Upper lobe of left lung (tissue), 4 donors: Measurements from ENCODE around the gene MTM1.

Experiments
- POLR2A ChIP-seq, 4 donors: fragments of 450-650 bp; IDR thresholded peaks; one replicate each; pipeline ENCODE4 v1.5.1; 2016 to 2017; ENCODE audit warnings: antibody characterized with exemption in 4 of 4, mild to moderate bottlenecking in 2 of 4
- POLR2AphosphoS5 ChIP-seq, 2 donors: sonication (generic); formaldehyde crosslinking; IDR thresholded peaks; one replicate each; pipeline ENCODE4 v1.5.1; 2017; ENCODE audit warnings: antibody characterized with exemption in 2 of 2
- TF ChIP-seq, protein P1 (sequence below), 6 experiments: fragments of 450-650 bp in 4 of 6; fragments of 200-600 bp in 2 of 6; sonication (generic) in 2 of 6; IDR thresholded peaks; one replicate each; pipeline ENCODE4 v1.5.1; 2016 to 2019; ENCODE audit warnings: antibody characterized with exemption in 6 of 6

DNA sequence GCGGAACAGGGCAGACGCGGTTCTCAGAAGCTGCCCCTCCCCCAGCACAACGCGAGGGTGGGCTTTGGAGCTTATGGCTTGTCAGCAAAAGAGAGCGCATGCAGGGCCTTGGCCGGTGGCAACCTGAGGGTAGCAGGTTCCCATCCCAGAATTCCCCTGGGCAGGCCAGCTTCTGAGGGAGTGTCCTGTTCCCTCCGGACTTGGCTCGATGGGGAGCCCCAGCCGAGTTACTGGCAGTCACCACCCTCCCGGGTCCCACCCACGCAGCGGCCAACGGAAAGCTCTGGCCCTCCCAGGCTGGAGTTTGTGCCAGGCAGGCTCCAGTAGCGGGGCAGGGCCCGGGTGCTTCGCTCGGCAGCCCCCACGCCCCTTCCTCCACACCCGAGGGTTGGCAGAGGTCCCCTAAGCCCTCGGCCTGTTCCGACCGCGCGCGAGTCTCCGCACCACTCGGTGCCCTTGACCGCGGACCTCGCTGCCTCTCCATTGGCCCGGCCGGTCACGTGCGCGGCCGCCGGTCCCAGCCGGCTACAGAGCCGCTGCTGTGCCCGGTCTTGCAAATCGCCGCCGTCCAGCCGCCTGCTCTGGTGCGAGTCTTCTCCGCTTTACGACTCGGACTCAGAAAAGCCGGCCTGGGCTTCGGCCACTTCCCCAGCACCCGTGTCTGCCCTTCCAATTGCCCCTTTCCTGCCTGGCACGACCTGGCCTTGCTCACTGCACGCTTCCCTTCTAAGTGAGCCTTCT, 20.9 kb upstream of the MTM1 start:
- TF ChIP-seq, protein P1, sequence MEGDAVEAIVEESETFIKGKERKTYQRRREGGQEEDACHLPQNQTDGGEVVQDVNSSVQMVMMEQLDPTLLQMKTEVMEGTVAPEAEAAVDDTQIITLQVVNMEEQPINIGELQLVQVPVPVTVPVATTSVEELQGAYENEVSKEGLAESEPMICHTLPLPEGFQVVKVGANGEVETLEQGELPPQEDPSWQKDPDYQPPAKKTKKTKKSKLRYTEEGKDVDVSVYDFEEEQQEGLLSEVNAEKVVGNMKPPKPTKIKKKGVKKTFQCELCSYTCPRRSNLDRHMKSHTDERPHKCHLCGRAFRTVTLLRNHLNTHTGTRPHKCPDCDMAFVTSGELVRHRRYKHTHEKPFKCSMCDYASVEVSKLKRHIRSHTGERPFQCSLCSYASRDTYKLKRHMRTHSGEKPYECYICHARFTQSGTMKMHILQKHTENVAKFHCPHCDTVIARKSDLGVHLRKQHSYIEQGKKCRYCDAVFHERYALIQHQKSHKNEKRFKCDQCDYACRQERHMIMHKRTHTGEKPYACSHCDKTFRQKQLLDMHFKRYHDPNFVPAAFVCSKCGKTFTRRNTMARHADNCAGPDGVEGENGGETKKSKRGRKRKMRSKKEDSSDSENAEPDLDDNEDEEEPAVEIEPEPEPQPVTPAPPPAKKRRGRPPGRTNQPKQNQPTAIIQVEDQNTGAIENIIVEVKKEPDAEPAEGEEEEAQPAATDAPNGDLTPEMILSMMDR (IDR thresholded peaks at IDR 0.05) = no peak
- peak in 2 of 4 donors; percentile 24 to 62 for TF ChIP-seq POLR2A (IDR thresholded peaks at IDR 0.05)
- TF ChIP-seq POLR2AphosphoS5 (IDR thresholded peaks at IDR 0.05) = peak; percentile 45 to 60
